ENCODE measurements around the gene ASXL2.

ASXL2 gene

DNA sequence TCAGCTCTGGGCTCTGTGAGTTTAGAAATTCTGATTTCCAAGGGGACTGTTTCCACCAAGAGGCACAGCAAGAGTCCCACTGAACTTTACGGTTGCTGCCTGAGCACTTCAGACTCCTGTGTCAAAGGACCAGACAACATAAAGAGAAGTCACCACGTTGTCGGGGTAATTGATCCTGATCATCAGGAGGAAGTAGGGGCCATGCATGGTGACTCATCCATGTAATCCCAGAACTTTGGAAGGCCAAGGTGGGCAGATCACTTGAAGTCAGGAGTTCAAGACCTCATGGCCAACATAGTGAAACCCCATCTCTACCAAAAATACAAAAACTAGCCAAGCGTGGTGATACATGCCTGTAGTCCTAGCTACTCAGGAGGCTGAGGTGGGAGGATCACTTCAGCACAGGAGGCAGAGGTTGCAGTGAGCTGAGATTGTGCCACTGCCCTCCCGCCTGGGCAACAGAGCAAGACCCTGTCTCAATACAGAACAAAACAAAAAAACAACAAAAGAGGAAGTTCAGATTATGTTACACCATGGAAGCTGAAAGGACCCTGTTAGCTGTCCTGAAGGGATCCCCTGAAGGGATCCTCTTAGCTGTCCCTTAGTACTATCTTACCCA is 9.4 kb upstream of the ASXL2 start:
- H3K4me3 ChIP-seq (ENCODE audit: low read length), result no peak overlapping the region
- no peaks in the 10 kb centered on the region for H3K4me1 ChIP-seq (ENCODE audit: control insufficient read depth, insufficient read depth, low read length)
- no peaks in the 10 kb centered on the region for H3K9me3 ChIP-seq (ENCODE audit: control insufficient read depth, low read length)
- DNase-seq (ENCODE audit: low read depth), result no peak
- no peaks in the 10 kb centered on the region for H3K36me3 ChIP-seq (ENCODE audit: control insufficient read depth, insufficient read depth, low read length, severe bottlenecking)
- no peak overlapping the region for H3K9ac ChIP-seq (ENCODE audit: low read length)
- H3K27me3 ChIP-seq (replicated peaks; ENCODE audit: control insufficient read depth, insufficient read depth, low read length), result peaks cover 2% of the 10 kb centered on the region

DNA sequence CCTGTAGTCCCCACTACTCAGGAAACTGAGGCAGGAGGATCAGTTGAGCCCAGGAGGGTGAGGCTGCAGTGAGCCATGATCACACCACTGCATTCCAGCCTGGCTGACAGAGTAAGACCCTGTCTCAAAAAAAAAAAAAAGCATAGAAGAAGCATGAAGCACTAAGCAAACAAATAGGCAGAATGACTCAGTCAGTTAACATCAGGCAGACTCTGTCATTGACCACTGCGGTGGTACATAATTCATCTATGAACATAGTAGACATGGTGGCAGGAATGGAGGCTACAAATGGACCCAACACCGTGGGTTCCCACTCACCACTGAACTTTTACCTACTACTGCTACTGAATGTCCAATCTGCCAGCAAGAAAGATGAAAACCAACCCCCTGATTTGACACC is 7.6 kb upstream of the ASXL2 start:
- Histone ChIP-seq H3K9me3 (ENCODE audit: control insufficient read depth, low read length) (no peaks in the 10 kb centered on the region), H3K27me3 (replicated peaks; ENCODE audit: control insufficient read depth, insufficient read depth, low read length) (peaks cover 2% of the 10 kb centered on the region), H3K4me3 (ENCODE audit: low read length) (no peak overlapping the region), H3K9ac (ENCODE audit: low read length) (no peak overlapping the region), H3K4me1 (ENCODE audit: control insufficient read depth, insufficient read depth, low read length) (no peaks in the 10 kb centered on the region), H3K36me3 (ENCODE audit: control insufficient read depth, insufficient read depth, low read length, severe bottlenecking) (no peaks in the 10 kb centered on the region)
- DNase-seq (ENCODE audit: low read depth), result peak; percentile 67

DNA sequence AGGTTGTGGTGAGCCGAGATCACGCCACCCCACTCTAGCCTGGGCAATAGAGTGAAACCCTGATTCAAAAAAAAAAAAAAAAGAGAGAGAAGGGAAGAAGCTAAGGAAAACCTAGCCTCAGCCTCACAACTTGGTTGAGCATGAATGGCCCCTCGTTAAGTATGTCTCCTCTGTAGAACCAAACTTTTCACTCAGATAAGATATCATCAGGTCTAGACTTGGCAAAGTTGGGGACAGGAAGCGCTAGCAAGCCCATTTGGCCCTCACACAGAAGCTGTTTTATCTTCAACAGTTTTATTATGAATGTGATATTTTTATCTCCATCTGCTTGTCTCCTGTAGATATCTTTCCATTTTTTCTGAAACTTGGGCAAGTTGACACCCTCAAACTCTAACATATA is 3.5 kb upstream of the ASXL2 start:
- DNase-seq (ENCODE audit: low read depth), result no peak
- H3K4me1 ChIP-seq (ENCODE audit: control insufficient read depth, insufficient read depth, low read length), result peaks cover 10% of the 10 kb centered on the region

GRCh38 chr2:25879133-25879730 is 945 bp upstream of the ASXL2 start:
- DNase-seq (ENCODE audit: low read depth), result peak; percentile 65
- H3K4me1 ChIP-seq (ENCODE audit: control insufficient read depth, insufficient read depth, low read length), result peaks cover 23% of the 10 kb centered on the region
- peak overlapping the region; percentile 89 for H3K4me3 ChIP-seq (ENCODE audit: low read length)
- H3K36me3 ChIP-seq (ENCODE audit: control insufficient read depth, insufficient read depth, low read length, severe bottlenecking), result no peaks in the 10 kb centered on the region
- H3K27me3 ChIP-seq (replicated peaks; ENCODE audit: control insufficient read depth, insufficient read depth, low read length), result no peaks in the 10 kb centered on the region
- H3K9ac ChIP-seq (ENCODE audit: low read length), result peak overlapping the region; percentile 87
- no peaks in the 10 kb centered on the region for H3K9me3 ChIP-seq (ENCODE audit: control insufficient read depth, low read length)

More for the DNA sequence above, 3.5 kb upstream of the ASXL2 start:
- H3K36me3 ChIP-seq (ENCODE audit: control insufficient read depth, insufficient read depth, low read length, severe bottlenecking), result no peaks in the 10 kb centered on the region
- no peaks in the 10 kb centered on the region for H3K27me3 ChIP-seq (replicated peaks; ENCODE audit: control insufficient read depth, insufficient read depth, low read length)
- H3K4me3 ChIP-seq (ENCODE audit: low read length), result no peak overlapping the region
- H3K9me3 ChIP-seq (ENCODE audit: control insufficient read depth, low read length), result no peaks in the 10 kb centered on the region
- H3K9ac ChIP-seq (ENCODE audit: low read length), result no peak overlapping the region

GRCh38 chr2:25877431-25878360 is 591 bp downstream of the ASXL2 start:
- peak overlapping the region; percentile 89 for H3K4me3 ChIP-seq (ENCODE audit: low read length)
- no peaks in the 10 kb centered on the region for H3K27me3 ChIP-seq (replicated peaks; ENCODE audit: control insufficient read depth, insufficient read depth, low read length)
- H3K36me3 ChIP-seq (ENCODE audit: control insufficient read depth, insufficient read depth, low read length, severe bottlenecking), result no peaks in the 10 kb centered on the region
- peak; percentile 78 for DNase-seq (ENCODE audit: low read depth)
- no peaks in the 10 kb centered on the region for H3K9me3 ChIP-seq (ENCODE audit: control insufficient read depth, low read length)
- H3K4me1 ChIP-seq (ENCODE audit: control insufficient read depth, insufficient read depth, low read length), result peaks cover 23% of the 10 kb centered on the region
- H3K9ac ChIP-seq (ENCODE audit: low read length), result peak overlapping the region; percentile 97

GRCh38 chr2:25872134-25872533 is 6.2 kb downstream of the ASXL2 start:
- no peaks in the 10 kb centered on the region for H3K9me3 ChIP-seq (ENCODE audit: control insufficient read depth, low read length)
- no peak overlapping the region for H3K9ac ChIP-seq (ENCODE audit: low read length)
- no peak overlapping the region for H3K4me3 ChIP-seq (ENCODE audit: low read length)
- no peaks in the 10 kb centered on the region for H3K27me3 ChIP-seq (replicated peaks; ENCODE audit: control insufficient read depth, insufficient read depth, low read length)
- DNase-seq (ENCODE audit: low read depth), result no peak
- H3K36me3 ChIP-seq (ENCODE audit: control insufficient read depth, insufficient read depth, low read length, severe bottlenecking), result peaks cover 10% of the 10 kb centered on the region
- H3K4me1 ChIP-seq (ENCODE audit: control insufficient read depth, insufficient read depth, low read length), result peaks cover 17% of the 10 kb centered on the region

DNA sequence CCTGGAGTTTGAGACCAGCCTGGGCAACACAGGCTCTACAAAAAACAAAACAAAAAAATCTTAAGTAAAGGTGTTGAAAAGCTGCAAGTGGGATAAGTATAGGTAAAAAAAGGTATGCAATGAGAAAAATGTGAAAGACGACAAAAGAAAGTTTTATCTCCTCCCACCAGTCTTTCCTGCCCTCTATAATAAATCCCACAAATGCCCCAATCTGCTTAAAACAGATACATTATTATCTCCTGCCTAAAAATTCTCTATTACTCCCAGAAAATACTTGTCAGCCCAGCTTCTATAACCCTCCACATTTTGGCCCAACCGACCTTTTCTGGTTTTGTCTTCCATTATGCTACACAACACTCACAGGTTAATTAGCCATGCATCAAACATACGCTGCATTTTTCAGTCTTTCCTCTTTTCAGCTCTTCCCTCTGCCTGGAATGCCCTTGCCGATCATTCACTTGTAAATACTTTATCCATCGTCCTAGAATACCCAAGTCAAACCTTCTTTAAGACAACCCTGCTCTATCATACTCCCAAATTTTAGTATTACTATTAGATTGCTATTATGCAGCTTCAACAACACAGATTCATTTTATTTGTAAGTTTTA is 10.8 kb downstream of the ASXL2 start:
- no peaks in the 10 kb centered on the region for H3K9me3 ChIP-seq (ENCODE audit: control insufficient read depth, low read length)
- H3K4me3 ChIP-seq (ENCODE audit: low read length), result no peak overlapping the region
- H3K4me1 ChIP-seq (ENCODE audit: control insufficient read depth, insufficient read depth, low read length), result no peaks in the 10 kb centered on the region
- DNase-seq (ENCODE audit: low read depth), result no peak
- H3K9ac ChIP-seq (ENCODE audit: low read length), result no peak overlapping the region
- H3K36me3 ChIP-seq (ENCODE audit: control insufficient read depth, insufficient read depth, low read length, severe bottlenecking), result peaks cover 10% of the 10 kb centered on the region
- H3K27me3 ChIP-seq (replicated peaks; ENCODE audit: control insufficient read depth, insufficient read depth, low read length), result no peaks in the 10 kb centered on the region

DNA sequence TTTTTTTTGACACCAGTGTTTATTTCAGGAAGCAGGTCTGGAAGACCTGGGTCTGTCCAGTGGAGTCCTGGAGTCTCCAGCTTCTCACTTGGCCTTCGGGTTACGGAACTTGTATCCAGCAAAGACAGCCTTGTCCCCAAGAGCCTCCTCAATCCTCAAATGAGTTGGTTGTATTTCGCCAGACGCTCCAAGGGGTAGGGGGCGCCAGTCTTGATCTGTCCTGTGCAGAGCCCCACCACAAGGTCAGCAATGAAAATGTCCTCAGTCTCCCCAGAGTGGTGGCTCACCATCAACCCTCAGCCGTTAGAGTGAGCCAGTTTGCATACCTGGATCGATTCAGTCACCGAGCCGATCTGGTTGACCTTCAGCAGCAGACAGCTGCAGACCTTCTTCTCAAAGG is 21.9 kb downstream of the ASXL2 start:
- Histone ChIP-seq H3K4me3 (ENCODE audit: low read length) (no peak overlapping the region), H3K4me1 (ENCODE audit: control insufficient read depth, insufficient read depth, low read length) (peaks cover 11% of the 10 kb centered on the region), H3K27me3 (replicated peaks; ENCODE audit: control insufficient read depth, insufficient read depth, low read length) (no peaks in the 10 kb centered on the region), H3K9ac (ENCODE audit: low read length) (no peak overlapping the region), H3K9me3 (ENCODE audit: control insufficient read depth, low read length) (no peaks in the 10 kb centered on the region), H3K36me3 (ENCODE audit: control insufficient read depth, insufficient read depth, low read length, severe bottlenecking) (no peaks in the 10 kb centered on the region)
- DNase-seq (ENCODE audit: low read depth), result no peak

DNA sequence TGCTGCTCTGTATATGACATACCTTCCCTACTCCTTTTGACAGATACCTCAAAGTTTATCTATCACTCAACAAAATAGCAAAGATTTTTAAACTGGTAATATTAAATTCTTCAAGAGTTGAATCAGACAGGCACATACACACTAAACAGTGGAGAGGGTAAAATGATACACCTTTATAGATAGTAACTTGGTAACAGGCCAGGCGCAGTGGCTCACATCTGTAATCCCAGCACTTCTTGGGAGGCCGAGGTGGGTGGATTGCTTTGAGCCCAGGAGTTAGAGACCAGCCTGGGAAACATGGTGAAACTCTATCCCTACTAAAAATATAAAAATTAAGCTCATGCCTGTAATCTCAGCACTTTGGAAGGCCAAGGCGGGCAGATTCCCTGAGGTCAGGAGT is 23.2 kb downstream of the ASXL2 start:
- H3K4me1 ChIP-seq (ENCODE audit: control insufficient read depth, insufficient read depth, low read length), result peaks cover 12% of the 10 kb centered on the region
- DNase-seq (ENCODE audit: low read depth), result no peak
- H3K9me3 ChIP-seq (ENCODE audit: control insufficient read depth, low read length), result no peaks in the 10 kb centered on the region
- H3K9ac ChIP-seq (ENCODE audit: low read length), result no peak overlapping the region
- no peaks in the 10 kb centered on the region for H3K27me3 ChIP-seq (replicated peaks; ENCODE audit: control insufficient read depth, insufficient read depth, low read length)
- H3K4me3 ChIP-seq (ENCODE audit: low read length), result no peak overlapping the region
- H3K36me3 ChIP-seq (ENCODE audit: control insufficient read depth, insufficient read depth, low read length, severe bottlenecking), result no peaks in the 10 kb centered on the region

- H3K4me3 ChIP-seq (ENCODE audit: low read length), result no peak overlapping the region
- no peak overlapping the region for H3K9ac ChIP-seq (ENCODE audit: low read length)
- no peaks in the 10 kb centered on the region for H3K9me3 ChIP-seq (ENCODE audit: control insufficient read depth, low read length)
- DNase-seq (ENCODE audit: low read depth), result no peak
- peaks cover 12% of the 10 kb centered on the region for H3K4me1 ChIP-seq (ENCODE audit: control insufficient read depth, insufficient read depth, low read length)
- no peaks in the 10 kb centered on the region for H3K36me3 ChIP-seq (ENCODE audit: control insufficient read depth, insufficient read depth, low read length, severe bottlenecking)
- no peaks in the 10 kb centered on the region for H3K27me3 ChIP-seq (replicated peaks; ENCODE audit: control insufficient read depth, insufficient read depth, low read length)
These were observed 23.7 kb downstream of the ASXL2 start for GRCh38 chr2:25854613-25855012.

DNA sequence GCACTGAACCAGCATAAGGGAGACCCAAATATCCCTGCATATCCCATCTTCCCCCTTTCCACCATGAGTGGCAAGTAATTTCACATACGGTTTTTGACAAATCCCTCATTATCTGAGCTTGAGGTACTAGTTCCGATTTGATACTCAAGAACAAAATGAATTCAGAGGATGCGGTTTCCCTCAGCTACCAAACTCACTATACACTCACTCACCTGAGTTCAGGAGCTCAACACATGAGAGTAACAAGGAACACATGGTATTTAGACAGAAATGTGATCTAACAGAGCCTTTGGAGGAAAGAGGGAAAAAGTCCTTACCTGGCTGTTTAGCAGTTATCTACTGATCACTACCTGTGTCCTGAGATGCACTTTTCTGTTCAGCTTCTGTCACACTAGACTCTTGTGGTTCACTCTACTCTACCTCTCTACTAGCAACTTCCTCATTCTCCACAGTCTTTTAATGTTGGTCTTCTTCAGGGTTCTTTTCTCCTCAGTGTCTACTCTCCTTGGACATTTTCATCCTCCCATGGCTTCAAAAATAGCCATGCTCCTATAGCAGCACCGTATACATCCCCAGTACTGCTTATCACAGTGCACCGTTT is 25.1 kb downstream of the ASXL2 start:
- Histone ChIP-seq H3K9me3 (ENCODE audit: control insufficient read depth, low read length) (no peaks in the 10 kb centered on the region), H3K9ac (ENCODE audit: low read length) (no peak overlapping the region), H3K4me1 (ENCODE audit: control insufficient read depth, insufficient read depth, low read length) (peaks cover 12% of the 10 kb centered on the region), H3K36me3 (ENCODE audit: control insufficient read depth, insufficient read depth, low read length, severe bottlenecking) (no peaks in the 10 kb centered on the region), H3K4me3 (ENCODE audit: low read length) (no peak overlapping the region), H3K27me3 (replicated peaks; ENCODE audit: control insufficient read depth, insufficient read depth, low read length) (no peaks in the 10 kb centered on the region)
- no peak for DNase-seq (ENCODE audit: low read depth)

Measured in adipocyte (in vitro differentiated cells).